CD4-positive, alpha-beta T cell treated with Interleukin-17A for 1 hour (primary cell): Measurements from ENCODE around the gene LARP1.
"Not testable (repeated sequence)": the region's sequence is repeated elsewhere in the genome, so short reads cannot be mapped to it uniquely, and the experiment has no call there.

Experiments
- DNase-seq: peaks from one replicate; pipeline ENCODE4 v3.0.0-alpha.2; 2020

Gene LARP1

GRCh38 chr5:154794525-154795234, 39.5 kb downstream of the LARP1 start:
- DNase-seq = no peak

- DNase-seq = no peak
These were observed 40.0 kb downstream of the LARP1 start for GRCh38 chr5:154795235-154795596.

- DNase-seq = no peak
These were observed 42.6 kb downstream of the LARP1 start for GRCh38 chr5:154797762-154798161.

- no peak for DNase-seq
These were observed 45.4 kb downstream of the LARP1 start for GRCh38 chr5:154800582-154800981.

DNA sequence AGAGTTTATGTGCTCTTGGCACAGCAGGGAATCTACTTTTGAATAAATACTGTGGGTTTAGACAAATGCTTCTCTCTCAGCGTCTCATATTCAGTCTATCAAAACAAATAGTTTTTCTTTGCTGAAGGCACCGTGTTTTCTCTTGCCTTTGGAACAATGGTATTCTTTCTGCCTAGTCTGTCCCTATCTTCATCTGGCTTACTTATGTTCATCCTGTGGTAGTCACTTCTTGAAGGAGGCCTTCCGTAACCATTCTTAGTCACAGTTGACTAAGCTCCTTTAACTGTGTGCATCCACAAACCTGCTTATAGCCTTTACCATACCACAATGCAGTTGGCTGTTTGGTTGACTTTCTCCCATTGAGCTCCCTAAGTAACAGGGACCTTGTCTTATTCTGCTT, 45.9 kb downstream of the LARP1 start:
- DNase-seq = no peak

DNA sequence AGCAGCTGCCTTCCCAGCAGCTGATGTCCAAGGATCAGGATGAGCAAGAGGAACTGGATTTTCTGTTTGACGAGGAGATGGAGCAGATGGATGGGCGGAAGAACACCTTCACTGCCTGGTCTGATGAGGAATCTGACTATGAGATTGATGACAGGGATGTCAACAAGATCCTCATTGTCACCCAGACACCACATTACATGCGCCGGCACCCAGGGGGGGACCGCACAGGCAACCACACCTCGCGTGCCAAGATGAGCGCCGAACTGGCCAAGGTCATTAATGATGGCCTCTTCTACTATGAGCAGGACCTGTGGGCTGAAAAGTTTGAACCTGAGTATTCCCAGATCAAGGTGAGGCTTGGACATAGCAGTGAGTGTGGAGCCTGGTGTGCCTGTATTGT, 46.9 kb downstream of the LARP1 start:
- DNase-seq = no peak

- no peak for DNase-seq
These were observed 51.0 kb downstream of the LARP1 start for GRCh38 chr5:154806176-154806575.

DNA sequence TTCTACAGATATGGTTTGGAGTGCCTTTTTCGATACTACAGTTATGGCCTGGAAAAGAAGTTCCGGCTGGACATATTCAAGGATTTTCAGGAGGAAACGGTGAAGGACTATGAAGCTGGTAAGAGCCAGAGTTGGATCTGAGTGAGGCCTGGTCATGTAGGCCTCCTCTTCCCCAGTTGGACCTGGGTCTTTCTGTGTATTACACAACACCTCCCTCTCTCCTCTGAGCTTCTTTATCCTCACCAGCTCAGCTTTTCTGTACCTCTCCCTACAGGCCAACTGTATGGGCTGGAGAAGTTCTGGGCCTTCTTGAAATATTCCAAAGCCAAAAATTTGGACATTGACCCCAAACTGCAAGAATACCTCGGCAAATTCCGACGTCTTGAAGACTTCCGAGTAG, 56.1 kb downstream of the LARP1 start:
- no peak for DNase-seq

- peak; percentile 74 for DNase-seq
These were observed 56.7 kb downstream of the LARP1 start for GRCh38 chr5:154811653-154812465.

GRCh38 chr5:154813158-154813557, 58.0 kb downstream of the LARP1 start:
- DNase-seq = no peak

DNA sequence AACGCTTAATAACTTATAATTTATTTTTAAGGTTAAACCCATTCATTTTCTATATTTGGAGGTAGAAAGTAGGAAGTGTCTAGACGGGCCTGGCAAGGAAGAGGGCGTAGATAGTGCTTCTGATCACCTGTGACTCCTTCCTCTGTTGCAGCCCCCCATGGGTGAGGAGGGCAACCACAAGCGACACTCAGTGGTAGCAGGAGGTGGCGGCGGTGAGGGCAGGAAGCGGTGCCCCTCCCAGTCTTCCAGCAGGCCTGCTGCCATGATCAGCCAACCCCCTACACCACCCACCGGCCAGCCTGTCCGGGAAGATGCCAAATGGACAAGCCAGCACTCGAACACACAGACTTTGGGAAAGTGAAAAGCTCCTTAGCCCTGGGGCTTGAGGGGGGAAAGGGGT, 58.6 kb downstream of the LARP1 start:
- peak; percentile 54 for DNase-seq

- DNase-seq = no peak
These were observed 59.8 kb downstream of the LARP1 start for GRCh38 chr5:154815025-154815424.

- DNase-seq = no peak
These were observed 60.6 kb downstream of the LARP1 start for GRCh38 chr5:154815684-154816247.

DNA sequence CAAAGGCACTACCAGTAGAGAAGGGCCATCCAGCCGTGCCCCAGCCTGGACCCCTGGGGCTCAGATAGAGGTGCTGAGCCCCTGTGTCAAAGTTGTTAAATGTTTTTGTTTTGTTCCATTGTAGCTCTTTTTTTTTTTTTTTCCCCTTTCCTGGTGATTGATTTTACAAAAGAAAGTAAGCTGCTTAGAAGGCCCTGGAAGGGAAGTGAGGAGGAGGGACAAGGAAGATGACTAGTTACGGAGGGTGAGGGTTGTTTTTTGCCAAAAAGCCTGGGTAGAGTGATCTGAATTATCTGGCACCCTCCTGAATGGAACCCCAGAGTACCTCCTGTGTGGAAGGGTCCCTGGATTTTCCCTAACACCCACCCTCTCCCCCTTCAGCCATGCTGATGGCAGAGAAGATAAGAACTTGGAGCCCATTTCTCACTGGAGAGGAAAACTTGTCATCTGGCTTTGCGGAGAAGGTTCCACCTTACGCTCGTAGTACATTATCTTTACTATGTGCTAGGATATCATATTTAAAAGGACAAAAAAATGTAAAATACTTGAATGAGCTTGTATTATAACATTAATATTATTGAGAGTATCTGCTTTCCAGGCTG, 61.8 kb downstream of the LARP1 start:
- DNase-seq = no peak

DNA sequence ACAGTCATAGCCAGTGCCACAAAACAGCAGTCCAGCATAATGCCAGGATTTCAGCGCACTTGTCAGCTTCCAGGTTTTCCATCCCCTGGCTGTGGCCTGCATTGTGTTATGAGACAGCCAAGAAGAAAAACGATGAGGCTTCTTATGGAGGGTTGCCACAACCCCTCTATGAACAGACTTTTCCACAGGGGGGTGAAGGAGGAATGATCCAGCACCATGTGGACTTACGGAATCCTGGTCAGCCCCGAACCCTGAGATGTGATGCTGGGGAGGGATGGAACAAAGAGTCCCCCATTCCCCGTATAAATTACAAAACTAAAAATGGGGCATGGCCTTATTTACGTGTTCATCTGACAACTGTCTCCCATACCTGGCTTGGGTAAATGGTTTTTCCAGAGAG, 62.6 kb downstream of the LARP1 start:
- no peak for DNase-seq

DNA sequence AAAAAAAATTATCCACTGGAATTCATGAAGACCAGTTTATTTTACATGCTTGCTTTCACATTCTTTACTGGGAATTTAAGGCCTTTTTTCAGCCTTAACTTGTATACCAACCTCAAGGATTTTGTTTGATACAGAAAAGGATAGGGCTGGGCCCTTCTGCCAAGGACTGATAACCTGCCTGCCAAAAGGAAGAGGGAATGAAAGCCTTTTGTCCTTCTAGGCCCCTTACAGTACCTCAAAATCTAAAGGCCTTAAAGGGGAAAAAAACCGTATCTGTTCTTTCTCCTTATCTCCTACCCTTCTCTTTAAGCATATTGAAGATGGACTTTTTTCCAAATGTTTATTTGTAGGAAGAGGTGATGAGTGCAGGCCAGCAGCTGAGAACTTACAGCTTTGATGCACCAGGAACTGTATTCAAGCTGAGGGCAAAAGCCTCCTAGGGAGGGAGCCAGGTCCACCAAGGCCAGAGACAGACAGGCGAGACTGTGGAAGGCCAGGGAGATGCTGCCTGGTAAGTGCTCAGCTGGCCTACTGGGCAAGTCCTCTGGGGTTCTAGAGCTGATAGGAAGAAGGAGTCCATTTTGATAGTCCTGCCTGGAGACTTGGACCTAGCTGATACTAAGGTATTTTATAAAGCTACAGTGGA, 63.4 kb downstream of the LARP1 start:
- DNase-seq = no peak

DNA sequence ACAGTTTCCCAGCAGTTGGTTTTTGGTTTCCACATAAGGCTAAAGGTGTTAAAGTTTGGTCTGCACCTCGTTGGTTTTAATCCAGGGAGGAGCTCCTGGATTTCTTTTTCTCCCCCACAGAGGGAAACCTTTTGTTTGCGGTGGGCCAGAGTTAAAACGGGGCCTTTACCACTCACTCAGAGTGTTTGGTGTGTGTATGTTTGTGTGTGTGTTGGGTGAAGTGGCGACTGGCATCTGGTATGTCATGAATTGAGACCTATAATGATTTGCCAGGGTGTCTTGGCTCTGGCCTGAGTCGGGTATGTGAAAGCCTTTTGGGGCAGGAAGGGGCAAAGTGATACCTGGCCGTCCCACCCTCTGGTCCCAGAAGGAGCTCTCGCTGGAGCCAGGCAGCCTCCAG, 64.4 kb downstream of the LARP1 start:
- DNase-seq = no peak

GRCh38 chr5:154820383-154820782, 65.2 kb downstream of the LARP1 start:
- DNase-seq = no peak

DNA sequence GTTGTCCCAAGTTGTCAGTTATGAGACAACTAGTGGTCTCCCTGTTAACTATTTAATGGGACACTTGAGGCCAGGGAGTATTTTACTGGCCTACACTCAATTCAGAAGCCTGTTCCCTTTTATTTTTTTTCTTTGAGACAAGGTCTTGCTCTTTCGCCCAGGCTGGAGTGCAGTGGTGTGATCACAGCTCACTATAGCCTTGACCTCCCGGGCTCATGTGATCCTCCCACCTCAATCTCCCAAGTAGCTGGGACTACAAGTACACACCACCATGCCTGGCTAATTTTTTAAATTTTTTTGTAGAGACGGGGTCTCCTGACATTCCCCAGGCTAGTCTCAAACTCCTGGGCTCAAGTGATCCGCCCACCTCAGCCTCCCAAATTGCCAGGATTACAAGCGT, 67.7 kb downstream of the LARP1 start:
- DNase-seq = not testable (repeated sequence)

DNA sequence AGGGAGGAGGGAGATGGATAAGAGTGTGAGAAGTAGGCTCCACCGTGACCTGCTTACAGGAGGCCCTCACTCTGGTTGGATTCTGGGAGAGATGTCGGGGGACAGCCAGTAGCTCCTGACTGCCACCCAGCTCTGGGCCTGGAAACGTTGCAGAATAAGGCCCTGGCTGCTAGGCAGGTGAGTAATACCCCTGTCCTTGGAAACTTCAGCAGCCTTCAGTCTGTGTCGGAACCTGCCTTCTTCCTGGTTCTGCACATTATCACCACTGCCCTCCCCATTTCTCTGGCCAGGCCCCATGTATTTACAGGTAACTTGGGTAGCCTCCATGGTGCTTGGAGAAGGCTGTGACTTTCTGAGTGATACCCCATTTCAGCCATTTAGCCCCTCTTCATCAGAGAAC, 68.4 kb downstream of the LARP1 start:
- no peak for DNase-seq

GRCh38 chr5:154824070-154824469, 68.9 kb downstream of the LARP1 start:
- DNase-seq = no peak

DNA sequence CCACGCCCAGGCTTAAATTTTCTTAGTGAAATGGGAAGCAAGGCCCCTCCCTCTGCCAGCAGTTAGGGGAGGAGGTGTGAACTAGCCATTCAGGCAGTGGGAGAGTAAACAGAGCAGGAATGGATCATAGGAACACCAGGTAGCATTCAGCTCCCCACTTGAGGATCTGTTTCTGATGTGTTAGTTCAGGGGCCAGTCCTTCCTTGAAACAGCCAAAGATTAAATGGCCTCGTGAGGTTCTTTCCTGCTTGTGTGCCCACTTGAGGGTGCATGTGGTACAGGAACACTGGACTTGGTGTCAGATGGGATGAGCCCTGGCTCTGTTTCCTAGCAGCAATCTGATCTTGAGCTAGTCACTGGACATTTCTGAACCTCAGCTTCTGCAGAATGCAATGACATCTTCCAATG, 74.0 kb downstream of the LARP1 start:
- DNase-seq = no peak

DNA sequence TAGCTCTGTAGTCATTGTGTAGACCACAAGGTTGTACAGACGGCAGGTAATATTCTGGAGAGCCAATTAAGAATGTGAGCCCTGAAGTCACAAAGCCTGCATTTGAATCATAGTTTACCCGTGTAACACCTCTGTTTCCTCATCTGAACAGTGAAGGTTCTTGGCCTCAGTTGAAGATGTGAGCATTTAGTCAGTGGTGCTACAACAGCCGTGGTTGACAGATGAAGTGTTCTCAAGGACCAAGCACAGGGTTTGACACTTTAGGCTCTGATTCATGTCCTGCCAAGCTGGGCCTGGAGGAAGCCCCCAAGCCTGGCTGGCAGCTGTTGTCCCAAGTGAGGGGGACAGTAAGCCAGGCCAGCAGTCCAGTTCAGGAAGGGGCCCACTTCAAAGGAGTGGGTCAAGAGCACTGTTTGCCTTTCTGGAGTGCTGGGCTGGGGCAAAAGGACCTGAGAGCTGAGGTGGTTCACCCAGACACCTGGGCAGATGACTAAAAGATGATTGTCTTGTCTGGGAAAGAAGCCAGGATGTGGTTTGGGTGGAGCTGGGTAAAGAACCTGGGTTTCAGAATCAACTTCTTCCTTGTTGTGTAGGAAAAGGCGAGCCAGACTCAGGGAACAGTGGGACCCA, 74.5 kb downstream of the LARP1 start:
- DNase-seq = peak; percentile 41
